ENCODE data around the gene PRSS33. TPM values are rescaled to one million over a fixed set of nuclear protein-coding genes. Genes with fewer than 3 reads are reported as not detected.

Gene PRSS33
- total RNA-seq, 2 experiments from 2014 or later, result not detected

GRCh38 chr16:2770057-2770951, 17.1 kb downstream of the PRSS33 start:
- ATAC-seq (peak; percentile 16), DNase-seq (peak; percentile 40)
- H3K36me3 Mint-ChIP-seq (ENCODE audit: low read depth), result peaks cover 72% of the 10 kb centered on the region
- H3K4me3 Mint-ChIP-seq, result no peak overlapping the region
- H3K27ac Mint-ChIP-seq, result no peak overlapping the region
- H3K9me3 Mint-ChIP-seq (ENCODE audit: insufficient read depth), result no peaks in the 10 kb centered on the region
- ChIA-PET POLR2A (no interaction called here), CTCF (no interaction called here)
- H3K27me3 Mint-ChIP-seq (ENCODE audit: low read depth), result no peaks in the 10 kb centered on the region
- peaks cover 8% of the 10 kb centered on the region for H3K4me1 Mint-ChIP-seq (ENCODE audit: low read depth)

GRCh38 chr16:2769675-2770056, 17.7 kb downstream of the PRSS33 start:
- ChIA-PET CTCF (no interaction called here), POLR2A (interaction anchor here (1.0 kb wide), 1 partner anchor 250 kb away, joined by 4 read pairs; the partner anchor contains the start of gene AMDHD2)
- Mint-ChIP-seq H3K4me3 (no peak overlapping the region), H3K9me3 (ENCODE audit: insufficient read depth) (no peaks in the 10 kb centered on the region), H3K27ac (no peak overlapping the region), H3K36me3 (ENCODE audit: low read depth) (peaks cover 79% of the 10 kb centered on the region), H3K4me1 (ENCODE audit: low read depth) (peaks cover 6% of the 10 kb centered on the region), H3K27me3 (ENCODE audit: low read depth) (no peaks in the 10 kb centered on the region)
- no peak for ATAC-seq
- no peak for DNase-seq

GRCh38 chr16:2769100-2769529, 18.2 kb downstream of the PRSS33 start:
- ChIA-PET CTCF (no interaction called here), POLR2A (interaction anchor here (1.0 kb wide), 1 partner anchor 249 kb away, joined by 4 read pairs; the partner anchor contains the start of gene AMDHD2)
- H3K27ac Mint-ChIP-seq, result peak overlapping the region; percentile 30

GRCh38 chr16:2768403-2769089, 18.8 kb downstream of the PRSS33 start:
- no peak for ATAC-seq
- Mint-ChIP-seq H3K27ac (no peak overlapping the region), H3K4me1 (ENCODE audit: low read depth) (peaks cover under 1% of the 10 kb centered on the region), H3K4me3 (no peak overlapping the region), H3K27me3 (ENCODE audit: low read depth) (no peaks in the 10 kb centered on the region), H3K36me3 (ENCODE audit: low read depth) (peaks cover 87% of the 10 kb centered on the region), H3K9me3 (ENCODE audit: insufficient read depth) (no peaks in the 10 kb centered on the region)
- POLR2A ChIA-PET, result interaction anchor here (1.0 to 1.6 kb wide), 2 partner anchors 14 to 248 kb away, joined by 4 read pairs; partner anchors contain the start of gene AMDHD2
- DNase-seq, result no peak
- CTCF ChIA-PET, result no interaction called here

More at GRCh38 chr16:2769100-2769529, 18.2 kb downstream of the PRSS33 start:
- DNase-seq (no peak), ATAC-seq (no peak)
- peaks cover 3% of the 10 kb centered on the region for H3K4me1 Mint-ChIP-seq (ENCODE audit: low read depth)
- H3K9me3 Mint-ChIP-seq (ENCODE audit: insufficient read depth), result no peaks in the 10 kb centered on the region
- H3K36me3 Mint-ChIP-seq (ENCODE audit: low read depth), result peaks cover 84% of the 10 kb centered on the region
- H3K4me3 Mint-ChIP-seq, result no peak overlapping the region
- no peaks in the 10 kb centered on the region for H3K27me3 Mint-ChIP-seq (ENCODE audit: low read depth)

- DNase-seq (no peak), ATAC-seq (no peak)
- ChIA-PET CTCF (no interaction called here), POLR2A (interaction anchor here (1.0 to 1.6 kb wide), 2 partner anchors 9 to 14 kb away, joined by 3 to 4 read pairs; no protein-coding TSS in a partner anchor)
- Mint-ChIP-seq H3K36me3 (ENCODE audit: low read depth) (peaks cover 87% of the 10 kb centered on the region), H3K9me3 (ENCODE audit: insufficient read depth) (no peaks in the 10 kb centered on the region), H3K27ac (no peak overlapping the region), H3K27me3 (ENCODE audit: low read depth) (no peaks in the 10 kb centered on the region), H3K4me3 (no peak overlapping the region), H3K4me1 (ENCODE audit: low read depth) (no peaks in the 10 kb centered on the region)
Measured at GRCh38 chr16:2767891-2768290, 19.5 kb downstream of the PRSS33 start.

GRCh38 chr16:2767140-2767731, 20.1 kb downstream of the PRSS33 start:
- no peak overlapping the region for H3K4me3 Mint-ChIP-seq
- ATAC-seq, result no peak
- no peak for DNase-seq
- H3K9me3 Mint-ChIP-seq (ENCODE audit: insufficient read depth), result no peaks in the 10 kb centered on the region
- H3K27me3 Mint-ChIP-seq (ENCODE audit: low read depth), result no peaks in the 10 kb centered on the region
- H3K27ac Mint-ChIP-seq, result no peak overlapping the region
- no peaks in the 10 kb centered on the region for H3K4me1 Mint-ChIP-seq (ENCODE audit: low read depth)
- POLR2A ChIA-PET, result interaction anchor here (0.8 to 1.6 kb wide), 4 partner anchors 8 to 13 kb away, joined by 3 to 4 read pairs (median 4); partner anchors contain the start of gene ELOB
- CTCF ChIA-PET, result interaction anchor here (1.2 kb wide), 2 partner anchors 10 to 17 kb away, joined by 3 read pairs; no protein-coding TSS in a partner anchor
- peaks cover 89% of the 10 kb centered on the region for H3K36me3 Mint-ChIP-seq (ENCODE audit: low read depth)

GRCh38 chr16:2766430-2767139, 20.8 kb downstream of the PRSS33 start:
- ChIA-PET CTCF (interaction anchor here (1.2 to 1.6 kb wide), 3 partner anchors 9 to 18 kb away, joined by 3 to 4 read pairs (median 3); no protein-coding TSS in a partner anchor), POLR2A (interaction anchor here (0.8 to 1.6 kb wide), 4 partner anchors 8 to 12 kb away, joined by 3 to 4 read pairs (median 4); partner anchors contain the start of gene ELOB)
- DNase-seq, result no peak
- Mint-ChIP-seq H3K36me3 (ENCODE audit: low read depth) (peaks cover 91% of the 10 kb centered on the region), H3K27me3 (ENCODE audit: low read depth) (no peaks in the 10 kb centered on the region), H3K4me1 (ENCODE audit: low read depth) (no peaks in the 10 kb centered on the region), H3K9me3 (ENCODE audit: insufficient read depth) (no peaks in the 10 kb centered on the region), H3K4me3 (no peak overlapping the region), H3K27ac (no peak overlapping the region)
- ATAC-seq, result no peak

- peaks cover 93% of the 10 kb centered on the region for H3K36me3 Mint-ChIP-seq (ENCODE audit: low read depth)
- ChIA-PET POLR2A (no interaction called here), CTCF (interaction anchor here (1.2 to 1.6 kb wide), 2 partner anchors 8 to 9 kb away, joined by 3 to 4 read pairs; no protein-coding TSS in a partner anchor)
- ATAC-seq (no peak), DNase-seq (no peak)
- no peak overlapping the region for H3K4me3 Mint-ChIP-seq
- no peak overlapping the region for H3K27ac Mint-ChIP-seq
- H3K4me1 Mint-ChIP-seq (ENCODE audit: low read depth), result no peaks in the 10 kb centered on the region
- no peaks in the 10 kb centered on the region for H3K9me3 Mint-ChIP-seq (ENCODE audit: insufficient read depth)
- no peaks in the 10 kb centered on the region for H3K27me3 Mint-ChIP-seq (ENCODE audit: low read depth)
Measured at GRCh38 chr16:2765462-2766404, 21.6 kb downstream of the PRSS33 start.

- Mint-ChIP-seq H3K9me3 (ENCODE audit: insufficient read depth) (no peaks in the 10 kb centered on the region), H3K27ac (no peak overlapping the region), H3K4me1 (ENCODE audit: low read depth) (no peaks in the 10 kb centered on the region), H3K27me3 (ENCODE audit: low read depth) (no peaks in the 10 kb centered on the region), H3K4me3 (no peak overlapping the region), H3K36me3 (ENCODE audit: low read depth) (peaks cover 95% of the 10 kb centered on the region)
- DNase-seq (no peak), ATAC-seq (no peak)
- POLR2A ChIA-PET, result no interaction called here
- CTCF ChIA-PET, result interaction anchor here (1.6 kb wide), 1 partner anchor 8 kb away, joined by 4 read pairs; no protein-coding TSS in a partner anchor
Measured at GRCh38 chr16:2764718-2765117, 22.6 kb downstream of the PRSS33 start.

- ChIA-PET CTCF (no interaction called here), POLR2A (interaction anchor here (1.5 kb wide), 1 partner anchor 10 kb away, joined by 9 read pairs; the partner anchor contains the start of gene SRRM2)
- no peak overlapping the region for H3K27ac Mint-ChIP-seq
- H3K36me3 Mint-ChIP-seq (ENCODE audit: low read depth), result peaks cover 94% of the 10 kb centered on the region
- peaks cover 5% of the 10 kb centered on the region for H3K4me1 Mint-ChIP-seq (ENCODE audit: low read depth)
- H3K9me3 Mint-ChIP-seq (ENCODE audit: insufficient read depth), result no peaks in the 10 kb centered on the region
- no peak overlapping the region for H3K4me3 Mint-ChIP-seq
- DNase-seq (no peak), ATAC-seq (no peak)
- H3K27me3 Mint-ChIP-seq (ENCODE audit: low read depth), result no peaks in the 10 kb centered on the region
Measured at GRCh38 chr16:2763173-2763572, 24.2 kb downstream of the PRSS33 start.

Measured in activated CD8-positive, alpha-beta T cell treated with anti-CD3 and anti-CD28 coated beads, Interleukin-2, amount 10 ng/mL, durations not matched to agents 7 days and 5 days (primary cell).